ENCODE results near the gene DTX4.
A peak's percentile ranks its signal among the peaks of the same experiment; 100 is the strongest.

Gene DTX4

GRCh38 chr11:59218893-59219292 lies 47.0 kb downstream of the DTX4 start:
- DNase-seq (ENCODE audit: low read depth, low spot score) = no peak

GRCh38 chr11:59219836-59220235 lies 47.9 kb downstream of the DTX4 start:
- DNase-seq (ENCODE audit: low read depth, low spot score) = no peak

- no peak for DNase-seq (ENCODE audit: low read depth, low spot score)
Observed at GRCh38 chr11:59221441-59221840, 49.5 kb downstream of the DTX4 start.

- DNase-seq (ENCODE audit: low read depth, low spot score) = no peak
Observed at GRCh38 chr11:59222464-59223060, 50.6 kb downstream of the DTX4 start.

GRCh38 chr11:59223177-59223576 lies 51.2 kb downstream of the DTX4 start:
- no peak for DNase-seq (ENCODE audit: low read depth, low spot score)

- no peak for DNase-seq (ENCODE audit: low read depth, low spot score)
Observed at GRCh38 chr11:59223611-59224010, 51.7 kb downstream of the DTX4 start.

GRCh38 chr11:59224351-59224928 lies 52.5 kb downstream of the DTX4 start:
- no peak for DNase-seq (ENCODE audit: low read depth, low spot score)

GRCh38 chr11:59225017-59225416 lies 53.1 kb downstream of the DTX4 start:
- no peak for DNase-seq (ENCODE audit: low read depth, low spot score)

GRCh38 chr11:59226396-59226795 lies 54.5 kb downstream of the DTX4 start:
- no peak for DNase-seq (ENCODE audit: low read depth, low spot score)

GRCh38 chr11:59240322-59240721 lies 68.4 kb downstream of the DTX4 start:
- no peak for DNase-seq (ENCODE audit: low read depth, low spot score)

- DNase-seq (ENCODE audit: low read depth, low spot score) = no peak
Observed at GRCh38 chr11:59243633-59244032, 71.7 kb downstream of the DTX4 start.

GRCh38 chr11:59247531-59248227 lies 75.7 kb downstream of the DTX4 start:
- peak; percentile 43 for DNase-seq (ENCODE audit: low read depth, low spot score)

GRCh38 chr11:59249535-59249934 lies 77.6 kb downstream of the DTX4 start:
- no peak for DNase-seq (ENCODE audit: low read depth, low spot score)

- DNase-seq (ENCODE audit: low read depth, low spot score) = no peak
Observed at GRCh38 chr11:59253001-59253400, 81.1 kb downstream of the DTX4 start.

GRCh38 chr11:59254286-59254685 lies 82.4 kb downstream of the DTX4 start:
- DNase-seq (ENCODE audit: low read depth, low spot score) = no peak

- DNase-seq (ENCODE audit: low read depth, low spot score) = no peak
Observed at GRCh38 chr11:59255281-59255680, 83.3 kb downstream of the DTX4 start.
